Measurements from ENCODE around the gene MSANTD7. TPM values are rescaled to one million over a fixed set of nuclear protein-coding genes. Genes with fewer than 3 reads are reported as not detected.
A peak's percentile ranks its signal among the peaks of the same experiment; 100 is the strongest.

Gene MSANTD7
- total RNA-seq, 6 experiments from 2014 or later = 2.2 to 6.0 (median 3.2) TPM

- intact Hi-C loops (cut with DNase I) = no loop called here
- Histone ChIP-seq H3K4me1 (peaks cover 0 to 10% (median 0%) of the 10 kb centered on the region in 4 donors), H3K4me3 (peak overlapping the region; percentile 88 to 94 (median 92)), H3K27me3 (no peaks in the 10 kb centered on the region), H3K27ac (peak overlapping the region; percentile 56 to 95 (median 85)), H3K9me3 (no peaks in the 10 kb centered on the region), H3K36me3 (no peaks in the 10 kb centered on the region)
- TF ChIP-seq POLR2A (IDR thresholded peaks at IDR 0.05) (no peak), CTCF (IDR thresholded peaks at IDR 0.05) (no peak)
- WGBS (ENCODE audit: insufficient coverage, low coverage, low lambda C conversion rate, missing lambda C conversion rate) = under 1% methylated on average over 48 of the region's 60 CpGs
- DNase-seq (peak in 1 of 3 donors; percentile 29), ATAC-seq (peak in 1 of 4 donors; percentile 3)
Measured at GRCh38 chr10:14879124-14879927, 41.2 kb downstream of the MSANTD7 start.

DNA sequence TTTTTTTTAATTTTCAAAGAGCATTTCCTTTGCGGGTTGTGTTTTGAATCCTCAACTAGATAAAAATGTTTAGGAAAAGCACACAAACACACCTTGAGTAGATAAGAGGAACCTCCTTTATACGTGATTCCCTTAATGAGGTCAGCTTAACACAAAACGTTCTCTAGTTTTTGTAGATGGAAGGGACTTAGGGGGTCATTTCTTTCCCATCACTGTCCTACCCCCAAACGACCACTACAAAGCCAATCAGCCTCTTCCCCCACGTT lies 41.8 kb downstream of the MSANTD7 start:
- DNase-seq (no peak), ATAC-seq (no peak)
- intact Hi-C loops (cut with DNase I) = no loop called here
- peak overlapping the region in 1 of 3 donors; percentile 94 for H3K4me3 ChIP-seq
- no peaks in the 10 kb centered on the region for H3K27me3 ChIP-seq
- H3K9me3 ChIP-seq = no peaks in the 10 kb centered on the region
- H3K27ac ChIP-seq = no peak overlapping the region
- 1% methylated on average over 5 of the region's 5 CpGs for WGBS (ENCODE audit: insufficient coverage, low coverage, low lambda C conversion rate, missing lambda C conversion rate)
- H3K4me1 ChIP-seq = peaks cover 0 to 10% (median 0%) of the 10 kb centered on the region in 4 donors
- TF ChIP-seq POLR2A (IDR thresholded peaks at IDR 0.05) (no peak), CTCF (IDR thresholded peaks at IDR 0.05) (no peak)
- no peaks in the 10 kb centered on the region for H3K36me3 ChIP-seq

GRCh38 chr10:14880229-14880628 lies 42.1 kb downstream of the MSANTD7 start:
- Histone ChIP-seq H3K27ac (no peak overlapping the region), H3K36me3 (no peaks in the 10 kb centered on the region), H3K4me1 (peaks cover 0 to 10% (median 0%) of the 10 kb centered on the region in 4 donors), H3K9me3 (no peaks in the 10 kb centered on the region), H3K4me3 (no peak overlapping the region), H3K27me3 (no peaks in the 10 kb centered on the region)
- TF ChIP-seq CTCF (IDR thresholded peaks at IDR 0.05) = no peak
- no peak for TF ChIP-seq POLR2A (IDR thresholded peaks at IDR 0.05)
- DNase-seq (no peak), ATAC-seq (no peak)
- intact Hi-C loops (cut with DNase I) = no loop called here
- WGBS (ENCODE audit: insufficient coverage, low coverage, low lambda C conversion rate, missing lambda C conversion rate) = 48% methylated on average over 7 of the region's 7 CpGs

GRCh38 chr10:14884082-14884481 lies 46.0 kb downstream of the MSANTD7 start:
- Histone ChIP-seq H3K4me3 (no peak overlapping the region), H3K4me1 (peaks cover 0 to 5% (median 0%) of the 10 kb centered on the region in 4 donors), H3K27me3 (no peaks in the 10 kb centered on the region), H3K9me3 (no peaks in the 10 kb centered on the region), H3K36me3 (no peaks in the 10 kb centered on the region), H3K27ac (no peak overlapping the region)
- intact Hi-C loops (cut with DNase I) = no loop called here
- 84% methylated on average over 3 of the region's 3 CpGs for WGBS (ENCODE audit: insufficient coverage, low coverage, low lambda C conversion rate, missing lambda C conversion rate)
- TF ChIP-seq CTCF (IDR thresholded peaks at IDR 0.05) = no peak
- no peak for TF ChIP-seq POLR2A (IDR thresholded peaks at IDR 0.05)
- DNase-seq (no peak), ATAC-seq (no peak)

Other genes starting within 250 kb of the MSANTD7 start
- gene FAM107B, start 63.4 kb upstream of the MSANTD7 start, total RNA-seq = 100 to 1,000 TPM in 2 of 6 experiments, 10 to 100 TPM in 4; 58.6 to 116 (median 68.7) TPM
- 1 to 10 TPM in 5 of 6 experiments, under 1 TPM in 1; 0.93 to 4.5 (median 3.7) TPM for gene CDNF, start 269 bp upstream of the MSANTD7 start, total RNA-seq
- gene HSPA14, start within 50 bp of the MSANTD7 start, total RNA-seq = 1 to 10 TPM; 2.7 to 8.6 (median 4.9) TPM
- 1 to 10 TPM; 2.8 to 6.0 (median 4.1) TPM for gene SUV39H2, start 40.6 kb downstream of the MSANTD7 start, total RNA-seq
- 1 to 10 TPM; 1.7 to 5.0 (median 3.0) TPM for gene DCLRE1C, start 115.8 kb downstream of the MSANTD7 start, total RNA-seq
- under 1 TPM in 1 of 6 experiments, not detected in 5; 0.51 TPM for gene MEIG1, start 121.1 kb downstream of the MSANTD7 start, total RNA-seq
- 1 to 10 TPM in 1 of 6 experiments, not detected in 5; 1.2 TPM for gene OLAH, start 205.6 kb downstream of the MSANTD7 start, total RNA-seq